SK-N-SH treated with all-trans-retinoic acid at 6 μM for 48 hours (cell line): ENCODE measurements around the gene GRID1.

Source experiments
- ARNTL ChIP-seq: fragments of 450-650 bp; formaldehyde crosslinking; IDR thresholded peaks from 2 replicates; pipeline ENCODE4 v1.5.0; 2020; ENCODE audit warnings: low read depth, mild to moderate bottlenecking, moderate library complexity, borderline replicate concordance
- ISL1 ChIP-seq: fragments of 250-450 bp; sonication (Bioruptor Pico); IDR thresholded peaks from 2 replicates; pipeline ENCODE4 v2.1.2; 2022; ENCODE audit warnings: mild to moderate bottlenecking, moderate library complexity
- PPARA ChIP-seq: fragments of 250-450 bp; sonication (Bioruptor Pico); IDR thresholded peaks from 2 replicates; pipeline ENCODE4 v1.5.0; 2020; ENCODE audit warnings: mild to moderate bottlenecking, borderline replicate concordance
- RARB ChIP-seq: fragments of 250-450 bp; sonication (Bioruptor Pico); IDR thresholded peaks from 2 replicates; pipeline ENCODE4 v1.8.0; 2021; ENCODE audit warnings: mild to moderate bottlenecking, moderate library complexity
- TCF4 ChIP-seq: fragments of 250-450 bp; sonication (Bioruptor Pico); IDR thresholded peaks from 2 replicates; pipeline ENCODE4 v1.8.0; 2021; ENCODE audit warnings: mild to moderate bottlenecking, moderate library complexity, borderline replicate concordance
- TOX ChIP-seq: fragments of 250-450 bp; sonication (Bioruptor Pico); IDR thresholded peaks from 2 replicates; pipeline ENCODE4 v1.8.0; 2021; ENCODE audit warnings: mild to moderate bottlenecking, moderate library complexity, borderline replicate concordance
- ZFP30 ChIP-seq: fragments of 450-650 bp; formaldehyde crosslinking; IDR thresholded peaks from 2 replicates; pipeline ENCODE4 v1.5.0; 2022; ENCODE audit warnings: mild to moderate bottlenecking, moderate library complexity
- ZNF70 ChIP-seq: fragments of 450-650 bp; formaldehyde crosslinking; IDR thresholded peaks from 2 replicates; pipeline ENCODE4 v1.5.0; 2020; ENCODE audit warnings: mild to moderate bottlenecking, moderate library complexity
- TF ChIP-seq, protein P1 (sequence below): fragments of 250-450 bp; sonication (Bioruptor Pico); IDR thresholded peaks from 2 replicates; pipeline ENCODE4 v1.8.0; 2021; ENCODE audit warnings: low read depth, mild to moderate bottlenecking, moderate library complexity, borderline replicate concordance
- TF ChIP-seq, protein P2 (sequence below): fragments of 250-450 bp; sonication (Bioruptor Pico); IDR thresholded peaks from 2 replicates; pipeline ENCODE4 v1.5.1; 2020; ENCODE audit warnings: low read depth, mild to moderate bottlenecking, moderate library complexity

DNA sequence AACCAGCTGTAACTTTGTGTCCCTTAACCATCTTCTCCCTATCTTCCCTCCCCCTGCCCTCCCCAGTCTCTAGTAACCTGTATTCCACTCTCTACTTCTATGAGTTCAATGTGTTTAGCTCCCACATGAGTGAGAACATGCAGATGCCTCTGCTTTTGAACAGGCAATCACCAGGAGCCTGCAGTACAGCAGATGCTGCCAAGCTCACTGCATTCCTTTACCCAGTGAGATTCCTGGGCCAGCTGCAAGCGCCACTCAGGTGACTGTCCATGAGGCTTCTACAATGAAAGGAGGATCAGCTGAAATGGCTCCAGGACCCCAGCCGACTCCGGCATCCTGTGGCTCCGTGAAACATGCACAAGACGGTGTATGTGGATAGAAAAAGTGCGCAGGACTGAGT is 15.7 kb downstream of the GRID1 start:
- TF ChIP-seq ARNTL (CRISPR knock-in tag) (no peak), ZNF70 (no peak), ZFP30 (CRISPR knock-in tag) (no peak), PPARA (CRISPR knock-in tag) (no peak), RARB (CRISPR knock-in tag) (no peak), TCF4 (CRISPR knock-in tag) (no peak), ISL1 (CRISPR knock-in tag) (no peak), TOX (CRISPR knock-in tag) (no peak)
- TF ChIP-seq, protein P1, sequence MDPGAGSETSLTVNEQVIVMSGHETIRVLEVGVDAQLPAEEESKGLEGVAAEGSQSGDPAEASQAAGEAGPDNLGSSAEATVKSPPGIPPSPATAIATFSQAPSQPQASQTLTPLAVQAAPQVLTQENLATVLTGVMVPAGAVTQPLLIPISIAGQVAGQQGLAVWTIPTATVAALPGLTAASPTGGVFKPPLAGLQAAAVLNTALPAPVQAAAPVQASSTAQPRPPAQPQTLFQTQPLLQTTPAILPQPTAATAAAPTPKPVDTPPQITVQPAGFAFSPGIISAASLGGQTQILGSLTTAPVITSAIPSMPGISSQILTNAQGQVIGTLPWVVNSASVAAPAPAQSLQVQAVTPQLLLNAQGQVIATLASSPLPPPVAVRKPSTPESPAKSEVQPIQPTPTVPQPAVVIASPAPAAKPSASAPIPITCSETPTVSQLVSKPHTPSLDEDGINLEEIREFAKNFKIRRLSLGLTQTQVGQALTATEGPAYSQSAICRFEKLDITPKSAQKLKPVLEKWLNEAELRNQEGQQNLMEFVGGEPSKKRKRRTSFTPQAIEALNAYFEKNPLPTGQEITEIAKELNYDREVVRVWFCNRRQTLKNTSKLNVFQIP (CRISPR knock-in tag) = no peak
- TF ChIP-seq, protein P2, sequence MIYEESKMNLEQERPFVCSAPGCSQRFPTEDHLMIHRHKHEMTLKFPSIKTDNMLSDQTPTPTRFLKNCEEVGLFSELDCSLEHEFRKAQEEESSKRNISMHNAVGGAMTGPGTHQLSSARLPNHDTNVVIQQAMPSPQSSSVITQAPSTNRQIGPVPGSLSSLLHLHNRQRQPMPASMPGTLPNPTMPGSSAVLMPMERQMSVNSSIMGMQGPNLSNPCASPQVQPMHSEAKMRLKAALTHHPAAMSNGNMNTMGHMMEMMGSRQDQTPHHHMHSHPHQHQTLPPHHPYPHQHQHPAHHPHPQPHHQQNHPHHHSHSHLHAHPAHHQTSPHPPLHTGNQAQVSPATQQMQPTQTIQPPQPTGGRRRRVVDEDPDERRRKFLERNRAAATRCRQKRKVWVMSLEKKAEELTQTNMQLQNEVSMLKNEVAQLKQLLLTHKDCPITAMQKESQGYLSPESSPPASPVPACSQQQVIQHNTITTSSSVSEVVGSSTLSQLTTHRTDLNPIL = no peak
